ENCODE results near the gene KCNQ1. TPM values are rescaled to one million over a fixed set of nuclear protein-coding genes. Genes with fewer than 3 reads are reported as not detected.

Gene KCNQ1
- total RNA-seq, 4 donors from 2014 or later: 0.89 to 2.2 (median 1.3) TPM

- Histone ChIP-seq H3K27ac (no peak overlapping the region), H3K27me3 (peaks cover 13% of the 10 kb centered on the region), H3K4me1 (peaks cover 10% of the 10 kb centered on the region), H3K36me3 (no peaks in the 10 kb centered on the region), H3K4me3 (no peak overlapping the region), H3K9me3 (no peaks in the 10 kb centered on the region)
- peak; percentile 56 to 71 for DNase-seq (ENCODE audit: low spot score in 2 of 2)
- TF ChIP-seq CTCF (IDR thresholded peaks at IDR 0.05) (no peak), POLR2A (IDR thresholded peaks at IDR 0.05) (no peak)
- 87% methylated on average over 15 of the region's 15 CpGs for WGBS
Observed at GRCh38 chr11:2796091-2796490, 351.3 kb downstream of the KCNQ1 start.

GRCh38 chr11:2796508-2797113 is 351.8 kb downstream of the KCNQ1 start:
- peak; percentile 43 to 54 for DNase-seq (ENCODE audit: low spot score in 2 of 2)
- H3K4me1 ChIP-seq: peaks cover 5% of the 10 kb centered on the region
- peaks cover 8% of the 10 kb centered on the region for H3K27me3 ChIP-seq
- no peaks in the 10 kb centered on the region for H3K36me3 ChIP-seq
- H3K9me3 ChIP-seq: no peaks in the 10 kb centered on the region
- TF ChIP-seq EP300 (IDR thresholded peaks at IDR 0.05) (no peak), CTCF (IDR thresholded peaks at IDR 0.05) (no peak), POLR2AphosphoS5 (IDR thresholded peaks at IDR 0.05) (no peak), POLR2A (IDR thresholded peaks at IDR 0.05) (no peak)
- H3K27ac ChIP-seq: no peak overlapping the region
- WGBS: 89% methylated on average over 31 of the region's 32 CpGs
- H3K4me3 ChIP-seq: no peak overlapping the region

- peaks cover 2% of the 10 kb centered on the region for H3K27me3 ChIP-seq
- peak; percentile 47 to 74 for DNase-seq (ENCODE audit: low spot score in 2 of 2)
- H3K9me3 ChIP-seq: no peaks in the 10 kb centered on the region
- no peak for TF ChIP-seq POLR2A (IDR thresholded peaks at IDR 0.05)
- TF ChIP-seq EP300 (IDR thresholded peaks at IDR 0.05): no peak
- TF ChIP-seq POLR2AphosphoS5 (IDR thresholded peaks at IDR 0.05): no peak
- TF ChIP-seq CTCF (IDR thresholded peaks at IDR 0.05): no peak
- no peaks in the 10 kb centered on the region for H3K36me3 ChIP-seq
- no peaks in the 10 kb centered on the region for H3K4me1 ChIP-seq
- 90% methylated on average over 21 of the region's 25 CpGs for WGBS
- H3K27ac ChIP-seq: no peak overlapping the region
- no peak overlapping the region for H3K4me3 ChIP-seq
Observed at GRCh38 chr11:2797121-2797711, 352.4 kb downstream of the KCNQ1 start.

- WGBS: 97% methylated on average over 8 of the region's 9 CpGs
- Histone ChIP-seq H3K4me3 (no peak overlapping the region), H3K36me3 (no peaks in the 10 kb centered on the region), H3K4me1 (no peaks in the 10 kb centered on the region), H3K27me3 (no peaks in the 10 kb centered on the region), H3K9me3 (no peaks in the 10 kb centered on the region), H3K27ac (no peak overlapping the region)
- TF ChIP-seq CTCF (IDR thresholded peaks at IDR 0.05) (no peak), EP300 (IDR thresholded peaks at IDR 0.05) (no peak), POLR2AphosphoS5 (IDR thresholded peaks at IDR 0.05) (no peak), POLR2A (IDR thresholded peaks at IDR 0.05) (no peak)
- DNase-seq (ENCODE audit: low spot score in 2 of 2): peak; percentile 51 to 74
Observed at GRCh38 chr11:2797741-2798361, 353.0 kb downstream of the KCNQ1 start.

GRCh38 chr11:2798951-2799761 is 354.3 kb downstream of the KCNQ1 start:
- Histone ChIP-seq H3K27ac (no peak overlapping the region), H3K36me3 (no peaks in the 10 kb centered on the region), H3K4me1 (no peaks in the 10 kb centered on the region), H3K27me3 (no peaks in the 10 kb centered on the region), H3K9me3 (no peaks in the 10 kb centered on the region), H3K4me3 (no peak overlapping the region)
- TF ChIP-seq CTCF (IDR thresholded peaks at IDR 0.05) (no peak), POLR2A (IDR thresholded peaks at IDR 0.05) (no peak), POLR2AphosphoS5 (IDR thresholded peaks at IDR 0.05) (no peak), EP300 (IDR thresholded peaks at IDR 0.05) (no peak)
- WGBS: 91% methylated on average over 17 of the region's 17 CpGs
- peak; percentile 49 to 58 for DNase-seq (ENCODE audit: low spot score in 2 of 2)
